ENCODE measurements around the gene ABCG2.
"Not testable (repeated sequence)": the region's sequence is repeated elsewhere in the genome, so short reads cannot be mapped to it uniquely, and the experiment has no call there.

The ABCG2 gene

GRCh38 chr4:88122260-88122659, 36.2 kb downstream of the ABCG2 start:
- H3K36me3 ChIP-seq (ENCODE audit: control insufficient read depth, insufficient read depth, low read length); H3K4me3 ChIP-seq (ENCODE audit: insufficient read depth, low read depth, low read length); H3K27ac ChIP-seq (ENCODE audit: insufficient read depth, low read depth, low read length, poor library complexity, severe bottlenecking); H3K4me1 ChIP-seq (ENCODE audit: control insufficient read depth, insufficient read depth, low read length); H3K9me3 ChIP-seq (ENCODE audit: control insufficient read depth, low read length); H3K27me3 ChIP-seq (ENCODE audit: control insufficient read depth, insufficient read depth, low read length, poor library complexity, severe bottlenecking): not testable (repeated sequence)
- WGBS, 2 experiments = 80 to 82% methylated on average over 5 of the region's 5 CpGs

GRCh38 chr4:88119943-88120342, 38.5 kb downstream of the ABCG2 start:
- Histone ChIP-seq H3K27me3 (ENCODE audit: control insufficient read depth, insufficient read depth, low read length, poor library complexity, severe bottlenecking) (no peaks in the 10 kb centered on the region), H3K4me3 (ENCODE audit: insufficient read depth, low read depth, low read length) (no peak overlapping the region), H3K9me3 (ENCODE audit: control insufficient read depth, low read length) (peaks cover 6% of the 10 kb centered on the region), H3K27ac (ENCODE audit: insufficient read depth, low read depth, low read length, poor library complexity, severe bottlenecking) (no peak overlapping the region), H3K36me3 (ENCODE audit: control insufficient read depth, insufficient read depth, low read length) (no peaks in the 10 kb centered on the region), H3K4me1 (ENCODE audit: control insufficient read depth, insufficient read depth, low read length) (no peaks in the 10 kb centered on the region)
- WGBS, 2 experiments = 82 to 84% methylated on average over 2 of the region's 2 CpGs

DNA sequence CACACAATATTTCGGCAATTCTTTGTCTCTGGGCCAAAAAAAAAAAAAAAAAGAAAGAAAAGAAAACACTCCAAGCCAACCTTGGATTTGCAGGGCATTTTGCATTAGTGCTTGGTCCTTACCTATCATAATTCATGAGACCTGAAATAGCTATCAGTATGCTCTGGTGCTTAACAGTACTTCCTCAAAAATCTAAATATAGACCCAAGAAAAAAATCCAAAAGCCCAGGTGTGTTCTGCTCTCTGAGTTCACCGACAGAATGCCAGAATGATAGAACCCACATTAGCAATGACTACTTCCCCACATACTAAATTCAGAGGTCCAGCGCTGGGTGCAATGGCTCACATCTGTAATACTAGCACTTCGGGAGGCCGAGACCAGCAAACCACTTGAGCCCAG, 42.9 kb downstream of the ABCG2 start:
- Histone ChIP-seq H3K9me3 (ENCODE audit: control insufficient read depth, low read length) (peaks cover 6% of the 10 kb centered on the region), H3K4me3 (ENCODE audit: insufficient read depth, low read depth, low read length) (no peak overlapping the region), H3K36me3 (ENCODE audit: control insufficient read depth, insufficient read depth, low read length) (no peaks in the 10 kb centered on the region), H3K27ac (ENCODE audit: insufficient read depth, low read depth, low read length, poor library complexity, severe bottlenecking) (no peak overlapping the region), H3K4me1 (ENCODE audit: control insufficient read depth, insufficient read depth, low read length) (no peaks in the 10 kb centered on the region), H3K27me3 (ENCODE audit: control insufficient read depth, insufficient read depth, low read length, poor library complexity, severe bottlenecking) (no peaks in the 10 kb centered on the region)
- 88 to 89% methylated on average over 5 of the region's 5 CpGs for WGBS, 2 experiments

- no peaks in the 10 kb centered on the region for H3K36me3 ChIP-seq (ENCODE audit: control insufficient read depth, insufficient read depth, low read length)
- no peaks in the 10 kb centered on the region for H3K4me1 ChIP-seq (ENCODE audit: control insufficient read depth, insufficient read depth, low read length)
- H3K27ac ChIP-seq (ENCODE audit: insufficient read depth, low read depth, low read length, poor library complexity, severe bottlenecking) = no peak overlapping the region
- no peaks in the 10 kb centered on the region for H3K27me3 ChIP-seq (ENCODE audit: control insufficient read depth, insufficient read depth, low read length, poor library complexity, severe bottlenecking)
- H3K4me3 ChIP-seq (ENCODE audit: insufficient read depth, low read depth, low read length) = no peak overlapping the region
- no peaks in the 10 kb centered on the region for H3K9me3 ChIP-seq (ENCODE audit: control insufficient read depth, low read length)
- WGBS, 2 experiments = 89 to 92% methylated on average over 5 of the region's 5 CpGs
Observed at GRCh38 chr4:88112856-88113255, 45.6 kb downstream of the ABCG2 start.

- Histone ChIP-seq H3K27ac (ENCODE audit: insufficient read depth, low read depth, low read length, poor library complexity, severe bottlenecking) (no peak overlapping the region), H3K36me3 (ENCODE audit: control insufficient read depth, insufficient read depth, low read length) (no peaks in the 10 kb centered on the region), H3K9me3 (ENCODE audit: control insufficient read depth, low read length) (no peaks in the 10 kb centered on the region), H3K4me1 (ENCODE audit: control insufficient read depth, insufficient read depth, low read length) (no peaks in the 10 kb centered on the region), H3K27me3 (ENCODE audit: control insufficient read depth, insufficient read depth, low read length, poor library complexity, severe bottlenecking) (no peaks in the 10 kb centered on the region), H3K4me3 (ENCODE audit: insufficient read depth, low read depth, low read length) (no peak overlapping the region)
- WGBS, 2 experiments = 95% methylated on average over 2 of the region's 2 CpGs
Observed at GRCh38 chr4:88110826-88111225, 47.6 kb downstream of the ABCG2 start.

GRCh38 chr4:88109123-88109881, 49.1 kb downstream of the ABCG2 start:
- Histone ChIP-seq H3K27ac (ENCODE audit: insufficient read depth, low read depth, low read length, poor library complexity, severe bottlenecking) (no peak overlapping the region), H3K4me1 (ENCODE audit: control insufficient read depth, insufficient read depth, low read length) (no peaks in the 10 kb centered on the region), H3K4me3 (ENCODE audit: insufficient read depth, low read depth, low read length) (no peak overlapping the region), H3K27me3 (ENCODE audit: control insufficient read depth, insufficient read depth, low read length, poor library complexity, severe bottlenecking) (no peaks in the 10 kb centered on the region), H3K36me3 (ENCODE audit: control insufficient read depth, insufficient read depth, low read length) (no peaks in the 10 kb centered on the region), H3K9me3 (ENCODE audit: control insufficient read depth, low read length) (no peaks in the 10 kb centered on the region)
- 91 to 94% methylated on average over 5 of the region's 5 CpGs for WGBS, 2 experiments

DNA sequence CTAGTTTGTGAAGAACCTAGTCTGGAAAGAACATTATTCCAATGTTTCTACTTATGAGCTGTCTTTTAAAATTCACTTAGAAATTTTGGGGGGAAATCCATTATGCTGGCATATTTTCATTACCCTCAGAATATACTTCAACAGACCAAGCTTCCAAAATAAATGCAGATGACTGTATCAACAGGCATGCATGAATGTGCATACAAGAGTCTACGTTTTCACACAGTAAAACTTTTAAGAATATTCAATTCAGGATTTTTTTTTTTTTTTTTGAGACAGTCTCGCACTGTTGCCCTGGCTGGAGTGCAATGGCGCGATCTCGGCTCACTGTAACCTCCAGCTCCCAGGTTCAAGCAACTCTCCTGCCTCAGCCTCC, 49.7 kb downstream of the ABCG2 start:
- Histone ChIP-seq H3K4me3 (ENCODE audit: insufficient read depth, low read depth, low read length) (no peak overlapping the region), H3K27me3 (ENCODE audit: control insufficient read depth, insufficient read depth, low read length, poor library complexity, severe bottlenecking) (no peaks in the 10 kb centered on the region), H3K9me3 (ENCODE audit: control insufficient read depth, low read length) (no peaks in the 10 kb centered on the region), H3K36me3 (ENCODE audit: control insufficient read depth, insufficient read depth, low read length) (no peaks in the 10 kb centered on the region), H3K27ac (ENCODE audit: insufficient read depth, low read depth, low read length, poor library complexity, severe bottlenecking) (no peak overlapping the region), H3K4me1 (ENCODE audit: control insufficient read depth, insufficient read depth, low read length) (no peaks in the 10 kb centered on the region)
- 92 to 94% methylated on average over 5 of the region's 5 CpGs for WGBS, 2 experiments

GRCh38 chr4:88108108-88108465, 50.4 kb downstream of the ABCG2 start:
- not testable (repeated sequence) for H3K4me3 ChIP-seq (ENCODE audit: insufficient read depth, low read depth, low read length); H3K9me3 ChIP-seq (ENCODE audit: control insufficient read depth, low read length); H3K4me1 ChIP-seq (ENCODE audit: control insufficient read depth, insufficient read depth, low read length); H3K27me3 ChIP-seq (ENCODE audit: control insufficient read depth, insufficient read depth, low read length, poor library complexity, severe bottlenecking); H3K36me3 ChIP-seq (ENCODE audit: control insufficient read depth, insufficient read depth, low read length); H3K27ac ChIP-seq (ENCODE audit: insufficient read depth, low read depth, low read length, poor library complexity, severe bottlenecking)
- 89 to 94% methylated on average over 7 of the region's 7 CpGs for WGBS, 2 experiments

- H3K27ac ChIP-seq (ENCODE audit: insufficient read depth, low read depth, low read length, poor library complexity, severe bottlenecking) = no peak overlapping the region
- no peaks in the 10 kb centered on the region for H3K4me1 ChIP-seq (ENCODE audit: control insufficient read depth, insufficient read depth, low read length)
- WGBS, 2 experiments = 94 to 95% methylated on average over 2 of the region's 2 CpGs
- H3K9me3 ChIP-seq (ENCODE audit: control insufficient read depth, low read length) = no peaks in the 10 kb centered on the region
- H3K27me3 ChIP-seq (ENCODE audit: control insufficient read depth, insufficient read depth, low read length, poor library complexity, severe bottlenecking) = no peaks in the 10 kb centered on the region
- no peak overlapping the region for H3K4me3 ChIP-seq (ENCODE audit: insufficient read depth, low read depth, low read length)
- no peaks in the 10 kb centered on the region for H3K36me3 ChIP-seq (ENCODE audit: control insufficient read depth, insufficient read depth, low read length)
Observed at GRCh38 chr4:88107406-88108107, 50.9 kb downstream of the ABCG2 start.

DNA sequence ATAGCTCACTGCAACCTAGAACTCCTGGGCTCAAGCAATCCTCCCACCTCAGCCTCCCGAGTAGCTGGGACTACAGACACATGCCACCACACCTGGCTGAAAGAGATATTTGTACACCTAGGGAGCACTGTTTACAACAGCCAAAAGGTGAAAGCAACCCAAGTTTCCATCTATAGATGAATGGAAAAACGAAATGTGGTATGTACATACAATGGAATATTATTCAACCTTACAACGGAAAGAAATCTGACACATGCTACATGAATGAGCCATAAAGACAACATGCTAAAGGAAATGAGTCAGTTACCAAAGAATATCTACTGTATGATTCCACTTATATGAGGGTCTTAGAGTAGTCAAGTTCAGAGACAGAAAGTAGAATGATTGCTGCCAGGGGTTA, 52.2 kb downstream of the ABCG2 start:
- no peak overlapping the region for H3K4me3 ChIP-seq (ENCODE audit: insufficient read depth, low read depth, low read length)
- WGBS, 2 experiments = 89 to 100% methylated on average over 1 to 3 of the region's 3 CpGs
- no peaks in the 10 kb centered on the region for H3K36me3 ChIP-seq (ENCODE audit: control insufficient read depth, insufficient read depth, low read length)
- H3K27me3 ChIP-seq (ENCODE audit: control insufficient read depth, insufficient read depth, low read length, poor library complexity, severe bottlenecking) = no peaks in the 10 kb centered on the region
- no peak overlapping the region for H3K27ac ChIP-seq (ENCODE audit: insufficient read depth, low read depth, low read length, poor library complexity, severe bottlenecking)
- H3K4me1 ChIP-seq (ENCODE audit: control insufficient read depth, insufficient read depth, low read length) = no peaks in the 10 kb centered on the region
- no peaks in the 10 kb centered on the region for H3K9me3 ChIP-seq (ENCODE audit: control insufficient read depth, low read length)
